ENCODE data around the gene PLXDC2.

The PLXDC2 gene

GRCh38 chr10:19915816-19916215, 99.6 kb downstream of the PLXDC2 start:
- Histone ChIP-seq H3K27ac (ENCODE audit: low read depth, low read length) (no peak overlapping the region), H3K79me2 (ENCODE audit: control insufficient read depth, insufficient read depth, low read length) (no peaks in the 10 kb centered on the region), H3K4ac (ENCODE audit: low read depth, low read length) (no peak overlapping the region), H3K9ac (ENCODE audit: low read length) (no peak overlapping the region), H3K27me3 (ENCODE audit: insufficient read depth, low read length, poor library complexity) (no peaks in the 10 kb centered on the region), H3K4me2 (ENCODE audit: low read length) (no peak overlapping the region), H4K5ac (ENCODE audit: low read length) (no peak overlapping the region), H2AK5ac (ENCODE audit: low read length) (no peak overlapping the region), H3K4me3 (ENCODE audit: low read length) (no peak overlapping the region), H4K8ac (ENCODE audit: low read depth, low read length) (no peak overlapping the region), H3K36me3 (ENCODE audit: control insufficient read depth, insufficient read depth, low read length) (no peaks in the 10 kb centered on the region), H2BK5ac (ENCODE audit: low read length) (no peak overlapping the region), H3K18ac (ENCODE audit: low read length) (no peak overlapping the region), H3K4me1 (ENCODE audit: control insufficient read depth, low read depth, low read length) (peaks cover 7% of the 10 kb centered on the region), H3K23ac (ENCODE audit: low read length) (no peak overlapping the region), H3K79me1 (ENCODE audit: low read length) (no peaks in the 10 kb centered on the region), H2BK15ac (replicated peaks; ENCODE audit: low read depth) (no peak overlapping the region), H3K56ac (ENCODE audit: low read length) (no peak overlapping the region), H2BK120ac (ENCODE audit: low read depth, low read length) (no peak overlapping the region)
- DNase-seq = no peak
- 100% methylated on average over 2 of the region's 3 CpGs for WGBS (ENCODE audit: extremely low coverage, insufficient coverage, low lambda C conversion rate)

GRCh38 chr10:19917751-19918478, 101.7 kb downstream of the PLXDC2 start:
- Histone ChIP-seq H3K79me2 (ENCODE audit: control insufficient read depth, insufficient read depth, low read length) (peaks cover 4% of the 10 kb centered on the region), H2BK5ac (ENCODE audit: low read length) (no peak overlapping the region), H3K36me3 (ENCODE audit: control insufficient read depth, insufficient read depth, low read length) (no peaks in the 10 kb centered on the region), H3K27ac (ENCODE audit: low read depth, low read length) (no peak overlapping the region), H4K5ac (ENCODE audit: low read length) (no peak overlapping the region), H3K23ac (ENCODE audit: low read length) (no peak overlapping the region), H3K79me1 (ENCODE audit: low read length) (peaks cover 2% of the 10 kb centered on the region), H2AK5ac (ENCODE audit: low read length) (no peak overlapping the region), H2BK15ac (replicated peaks; ENCODE audit: low read depth) (no peak overlapping the region), H3K4me3 (ENCODE audit: low read length) (no peak overlapping the region), H3K4me1 (ENCODE audit: control insufficient read depth, low read depth, low read length) (peaks cover 7% of the 10 kb centered on the region), H3K18ac (ENCODE audit: low read length) (no peak overlapping the region), H2BK120ac (ENCODE audit: low read depth, low read length) (no peak overlapping the region), H3K9ac (ENCODE audit: low read length) (no peak overlapping the region), H3K27me3 (ENCODE audit: insufficient read depth, low read length, poor library complexity) (no peaks in the 10 kb centered on the region), H3K4me2 (ENCODE audit: low read length) (no peak overlapping the region), H4K8ac (ENCODE audit: low read depth, low read length) (no peak overlapping the region), H3K4ac (ENCODE audit: low read depth, low read length) (no peak overlapping the region), H3K56ac (ENCODE audit: low read length) (no peak overlapping the region)
- no CpG with 5 or more reads among the region's 3 CpGs for WGBS (ENCODE audit: extremely low coverage, insufficient coverage, low lambda C conversion rate)
- peak; percentile 76 for DNase-seq

GRCh38 chr10:19918794-19919193, 102.6 kb downstream of the PLXDC2 start:
- Histone ChIP-seq H3K79me2 (ENCODE audit: control insufficient read depth, insufficient read depth, low read length) (peaks cover 4% of the 10 kb centered on the region), H3K18ac (ENCODE audit: low read length) (no peak overlapping the region), H2BK120ac (ENCODE audit: low read depth, low read length) (no peak overlapping the region), H2BK15ac (replicated peaks; ENCODE audit: low read depth) (no peak overlapping the region), H3K79me1 (ENCODE audit: low read length) (peaks cover 3% of the 10 kb centered on the region), H3K4me3 (ENCODE audit: low read length) (no peak overlapping the region), H3K4me2 (ENCODE audit: low read length) (no peak overlapping the region), H3K23ac (ENCODE audit: low read length) (no peak overlapping the region), H3K36me3 (ENCODE audit: control insufficient read depth, insufficient read depth, low read length) (no peaks in the 10 kb centered on the region), H3K56ac (ENCODE audit: low read length) (no peak overlapping the region), H3K9ac (ENCODE audit: low read length) (no peak overlapping the region), H3K27me3 (ENCODE audit: insufficient read depth, low read length, poor library complexity) (no peaks in the 10 kb centered on the region), H4K5ac (ENCODE audit: low read length) (no peak overlapping the region), H3K4me1 (ENCODE audit: control insufficient read depth, low read depth, low read length) (peaks cover 7% of the 10 kb centered on the region), H3K27ac (ENCODE audit: low read depth, low read length) (no peak overlapping the region), H2AK5ac (ENCODE audit: low read length) (no peak overlapping the region), H3K4ac (ENCODE audit: low read depth, low read length) (no peak overlapping the region), H4K8ac (ENCODE audit: low read depth, low read length) (no peak overlapping the region), H2BK5ac (ENCODE audit: low read length) (no peak overlapping the region)
- no CpG with 5 or more reads among the region's 4 CpGs for WGBS (ENCODE audit: extremely low coverage, insufficient coverage, low lambda C conversion rate)
- no peak for DNase-seq

- Histone ChIP-seq H3K56ac (ENCODE audit: low read length) (no peak overlapping the region), H3K36me3 (ENCODE audit: control insufficient read depth, insufficient read depth, low read length) (no peaks in the 10 kb centered on the region), H2BK120ac (ENCODE audit: low read depth, low read length) (no peak overlapping the region), H3K4me1 (ENCODE audit: control insufficient read depth, low read depth, low read length) (peaks cover 7% of the 10 kb centered on the region), H3K79me2 (ENCODE audit: control insufficient read depth, insufficient read depth, low read length) (peaks cover 4% of the 10 kb centered on the region), H3K4me3 (ENCODE audit: low read length) (no peak overlapping the region), H4K5ac (ENCODE audit: low read length) (no peak overlapping the region), H4K8ac (ENCODE audit: low read depth, low read length) (no peak overlapping the region), H3K4me2 (ENCODE audit: low read length) (no peak overlapping the region), H2BK5ac (ENCODE audit: low read length) (no peak overlapping the region), H3K27me3 (ENCODE audit: insufficient read depth, low read length, poor library complexity) (no peaks in the 10 kb centered on the region), H3K18ac (ENCODE audit: low read length) (no peak overlapping the region), H3K9ac (ENCODE audit: low read length) (no peak overlapping the region), H2BK15ac (replicated peaks; ENCODE audit: low read depth) (no peak overlapping the region), H3K23ac (ENCODE audit: low read length) (no peak overlapping the region), H3K4ac (ENCODE audit: low read depth, low read length) (no peak overlapping the region), H3K27ac (ENCODE audit: low read depth, low read length) (no peak overlapping the region), H3K79me1 (ENCODE audit: low read length) (peaks cover 5% of the 10 kb centered on the region), H2AK5ac (ENCODE audit: low read length) (no peak overlapping the region)
- no CpG with 5 or more reads among the region's 2 CpGs for WGBS (ENCODE audit: extremely low coverage, insufficient coverage, low lambda C conversion rate)
- DNase-seq = no peak
These were observed 103.4 kb downstream of the PLXDC2 start for GRCh38 chr10:19919671-19920070.

- no peak overlapping the region for H3K27ac ChIP-seq (ENCODE audit: low read depth, low read length)
- H4K8ac ChIP-seq (ENCODE audit: low read depth, low read length) = no peak overlapping the region
- no peak overlapping the region for H3K4me3 ChIP-seq (ENCODE audit: low read length)
- peak; percentile 12 for DNase-seq
- no peak overlapping the region for H2AK5ac ChIP-seq (ENCODE audit: low read length)
- H3K36me3 ChIP-seq (ENCODE audit: control insufficient read depth, insufficient read depth, low read length) = no peaks in the 10 kb centered on the region
- H3K4ac ChIP-seq (ENCODE audit: low read depth, low read length) = no peak overlapping the region
- H2BK5ac ChIP-seq (ENCODE audit: low read length) = no peak overlapping the region
- H3K4me2 ChIP-seq (ENCODE audit: low read length) = no peak overlapping the region
- no peaks in the 10 kb centered on the region for H3K27me3 ChIP-seq (ENCODE audit: insufficient read depth, low read length, poor library complexity)
- no peak overlapping the region for H3K18ac ChIP-seq (ENCODE audit: low read length)
- no peak overlapping the region for H3K23ac ChIP-seq (ENCODE audit: low read length)
- peaks cover 7% of the 10 kb centered on the region for H3K4me1 ChIP-seq (ENCODE audit: control insufficient read depth, low read depth, low read length)
- peaks cover 5% of the 10 kb centered on the region for H3K79me1 ChIP-seq (ENCODE audit: low read length)
- no peak overlapping the region for H2BK120ac ChIP-seq (ENCODE audit: low read depth, low read length)
- peaks cover 4% of the 10 kb centered on the region for H3K79me2 ChIP-seq (ENCODE audit: control insufficient read depth, insufficient read depth, low read length)
- H2BK15ac ChIP-seq (replicated peaks; ENCODE audit: low read depth) = no peak overlapping the region
- no peak overlapping the region for H4K5ac ChIP-seq (ENCODE audit: low read length)
- no CpG with 5 or more reads among the region's 4 CpGs for WGBS (ENCODE audit: extremely low coverage, insufficient coverage, low lambda C conversion rate)
- no peak overlapping the region for H3K56ac ChIP-seq (ENCODE audit: low read length)
- H3K9ac ChIP-seq (ENCODE audit: low read length) = no peak overlapping the region
These were observed 104.0 kb downstream of the PLXDC2 start for GRCh38 chr10:19920075-19920726.

Measured in mesendoderm (in vitro differentiated cells).